OCI-LY3 (cell line): ENCODE measurements around the gene TRIM38.

ENCODE experiments used
- H2AFZ ChIP-seq: fragments of 200-600, 300-600 bp; shearing (Covaris generic); 2 replicates; pipeline ENCODE4 v1.6.0; 2014; ENCODE audit warnings: antibody characterized with exemption, low read depth, low read length
- H3K27ac ChIP-seq: fragments of 200-600, 300-600 bp; sonication (generic); 2 replicates; pipeline ENCODE4 v1.5.1; 2014; ENCODE audit warnings: mild to moderate bottlenecking, low read length, moderate library complexity, mixed read lengths
- H3K27me3 ChIP-seq: fragments of 200-600, 300-600 bp; sonication (generic); 2 replicates; pipeline ENCODE4 v1.6.1; 2014; ENCODE audit warnings: low read depth, low read length, mixed read lengths
- H3K36me3 ChIP-seq: fragments of 200-600, 300-600 bp; sonication (generic); replicated peaks from 2 replicates; pipeline ENCODE3; 2014; ENCODE audit warnings: low read depth, low read length, mixed read lengths
- H3K4me1 ChIP-seq: fragments of 300-600, 200-600 bp; sonication (generic); 2 replicates; pipeline ENCODE4 v1.6.1; 2014; ENCODE audit warnings: low read length, mixed read lengths
- H3K4me2 ChIP-seq: fragments of 200-600, 300-600 bp; sonication (generic); 2 replicates; pipeline ENCODE4 v1.6.1; 2014; ENCODE audit warnings: low read length, mixed read lengths
- H3K4me3 ChIP-seq: fragments of 300-600, 200-600 bp; sonication (generic); 2 replicates; pipeline ENCODE4 v1.5.1; 2014; ENCODE audit warnings: antibody characterized with exemption, mild to moderate bottlenecking, low read length, moderate library complexity
- H3K79me2 ChIP-seq: fragments of 300-600, 200-600 bp; shearing (Covaris generic); 2 replicates; pipeline ENCODE4 v1.6.1; 2014; ENCODE audit warnings: mild to moderate bottlenecking, low read length, mixed read lengths
- H3K9ac ChIP-seq: fragments of 300-600, 200-600 bp; shearing (Covaris generic); 2 replicates; pipeline ENCODE4 v1.6.0; 2014; ENCODE audit warnings: mild to moderate bottlenecking, low read length, moderate library complexity
- H3K9me3 ChIP-seq: fragments of 200-600, 300-600 bp; shearing (Covaris generic); 2 replicates; pipeline ENCODE4 v1.6.1; 2014; ENCODE audit warnings: low read length, mixed read lengths; ENCODE audit not compliant: insufficient read depth
- H4K20me1 ChIP-seq: fragments of 200-600, 300-600 bp; sonication (generic); 2 replicates; pipeline ENCODE4 v1.6.1; 2016; ENCODE audit warnings: low read length, mixed read lengths; ENCODE audit not compliant: insufficient read depth
- EZH2phosphoT487 ChIP-seq: fragments of 200-600 bp; shearing (Covaris generic); IDR thresholded peaks from 2 replicates; pipeline ENCODE4 v1.6.1; 2018; ENCODE audit warnings: antibody characterized with exemption, mixed run types, low read depth
- TF ChIP-seq, protein P1 (sequence below): fragments of 200-600, 300-600 bp; sonication (generic); IDR thresholded peaks from 2 replicates; pipeline ENCODE4 v1.5.1; 2014; ENCODE audit warnings: antibody characterized with exemption, low read length, low read depth

Gene TRIM38

GRCh38 chr6:25916789-25917490, 45.7 kb upstream of the TRIM38 start:
- no peak overlapping the region for H3K9ac ChIP-seq
- TF ChIP-seq, protein P1, sequence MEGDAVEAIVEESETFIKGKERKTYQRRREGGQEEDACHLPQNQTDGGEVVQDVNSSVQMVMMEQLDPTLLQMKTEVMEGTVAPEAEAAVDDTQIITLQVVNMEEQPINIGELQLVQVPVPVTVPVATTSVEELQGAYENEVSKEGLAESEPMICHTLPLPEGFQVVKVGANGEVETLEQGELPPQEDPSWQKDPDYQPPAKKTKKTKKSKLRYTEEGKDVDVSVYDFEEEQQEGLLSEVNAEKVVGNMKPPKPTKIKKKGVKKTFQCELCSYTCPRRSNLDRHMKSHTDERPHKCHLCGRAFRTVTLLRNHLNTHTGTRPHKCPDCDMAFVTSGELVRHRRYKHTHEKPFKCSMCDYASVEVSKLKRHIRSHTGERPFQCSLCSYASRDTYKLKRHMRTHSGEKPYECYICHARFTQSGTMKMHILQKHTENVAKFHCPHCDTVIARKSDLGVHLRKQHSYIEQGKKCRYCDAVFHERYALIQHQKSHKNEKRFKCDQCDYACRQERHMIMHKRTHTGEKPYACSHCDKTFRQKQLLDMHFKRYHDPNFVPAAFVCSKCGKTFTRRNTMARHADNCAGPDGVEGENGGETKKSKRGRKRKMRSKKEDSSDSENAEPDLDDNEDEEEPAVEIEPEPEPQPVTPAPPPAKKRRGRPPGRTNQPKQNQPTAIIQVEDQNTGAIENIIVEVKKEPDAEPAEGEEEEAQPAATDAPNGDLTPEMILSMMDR = no peak
- TF ChIP-seq EZH2phosphoT487 = no peak
- no peaks in the 10 kb centered on the region for H3K27me3 ChIP-seq
- H3K27ac ChIP-seq = no peak overlapping the region
- H3K4me3 ChIP-seq = no peak overlapping the region
- no peaks in the 10 kb centered on the region for H4K20me1 ChIP-seq
- no peaks in the 10 kb centered on the region for H3K4me1 ChIP-seq
- H3K36me3 ChIP-seq = no peaks in the 10 kb centered on the region
- no peaks in the 10 kb centered on the region for H3K79me2 ChIP-seq
- no peaks in the 10 kb centered on the region for H3K9me3 ChIP-seq
- H3K4me2 ChIP-seq = no peak overlapping the region
- no peak overlapping the region for H2AFZ ChIP-seq

- no peaks in the 10 kb centered on the region for H3K4me1 ChIP-seq
- H2AFZ ChIP-seq = no peak overlapping the region
- H3K79me2 ChIP-seq = no peaks in the 10 kb centered on the region
- no peaks in the 10 kb centered on the region for H3K27me3 ChIP-seq
- no peaks in the 10 kb centered on the region for H4K20me1 ChIP-seq
- no peak overlapping the region for H3K4me2 ChIP-seq
- H3K4me3 ChIP-seq = no peak overlapping the region
- H3K27ac ChIP-seq = no peak overlapping the region
- no peak for TF ChIP-seq EZH2phosphoT487
- TF ChIP-seq, protein P1 = no peak
- H3K9ac ChIP-seq = no peak overlapping the region
- no peaks in the 10 kb centered on the region for H3K9me3 ChIP-seq
- H3K36me3 ChIP-seq = no peaks in the 10 kb centered on the region
Observed at GRCh38 chr6:25918083-25918683, 44.4 kb upstream of the TRIM38 start.

- no peaks in the 10 kb centered on the region for H3K9me3 ChIP-seq
- H3K9ac ChIP-seq = no peak overlapping the region
- H3K4me1 ChIP-seq = no peaks in the 10 kb centered on the region
- no peak overlapping the region for H2AFZ ChIP-seq
- H3K79me2 ChIP-seq = no peaks in the 10 kb centered on the region
- no peak overlapping the region for H3K27ac ChIP-seq
- no peak overlapping the region for H3K4me3 ChIP-seq
- H3K27me3 ChIP-seq = no peaks in the 10 kb centered on the region
- H4K20me1 ChIP-seq = no peaks in the 10 kb centered on the region
- H3K36me3 ChIP-seq = no peaks in the 10 kb centered on the region
- no peak for TF ChIP-seq EZH2phosphoT487
- TF ChIP-seq, protein P1 = no peak
- H3K4me2 ChIP-seq = no peak overlapping the region
Observed at GRCh38 chr6:25919657-25920056, 42.9 kb upstream of the TRIM38 start.

- Histone ChIP-seq H3K4me1 (no peaks in the 10 kb centered on the region), H3K4me3 (no peak overlapping the region), H3K79me2 (no peaks in the 10 kb centered on the region), H3K27me3 (no peaks in the 10 kb centered on the region), H4K20me1 (no peaks in the 10 kb centered on the region), H3K9ac (no peak overlapping the region), H3K27ac (no peak overlapping the region), H3K9me3 (no peaks in the 10 kb centered on the region), H3K36me3 (no peaks in the 10 kb centered on the region), H2AFZ (no peak overlapping the region), H3K4me2 (no peak overlapping the region)
- no peak for TF ChIP-seq EZH2phosphoT487
- TF ChIP-seq, protein P1 = no peak
Observed at GRCh38 chr6:25921525-25922203, 40.9 kb upstream of the TRIM38 start.
